ENCODE data around the gene ABL1.

ABL1 gene

GRCh38 chr9:130904070-130905044 lies 69.3 kb downstream of the ABL1 start:
- no peak for TF ChIP-seq CTCF (IDR thresholded peaks at IDR 0.05; ENCODE audit: borderline replicate concordance, insufficient read depth, low read depth, low read length)
- H3K4me3 ChIP-seq (ENCODE audit: low read depth, low read length): no peak overlapping the region

GRCh38 chr9:130905125-130905901 lies 70.3 kb downstream of the ABL1 start:
- TF ChIP-seq CTCF (IDR thresholded peaks at IDR 0.05; ENCODE audit: borderline replicate concordance, insufficient read depth, low read depth, low read length): no peak
- no peak overlapping the region for H3K4me3 ChIP-seq (ENCODE audit: low read depth, low read length)

- no peak overlapping the region for H3K4me3 ChIP-seq (ENCODE audit: low read depth, low read length)
- no peak for TF ChIP-seq CTCF (IDR thresholded peaks at IDR 0.05; ENCODE audit: borderline replicate concordance, insufficient read depth, low read depth, low read length)
Observed at GRCh38 chr9:130905902-130906734, 71.1 kb downstream of the ABL1 start.

GRCh38 chr9:130906735-130907416 lies 71.8 kb downstream of the ABL1 start:
- no peak overlapping the region for H3K4me3 ChIP-seq (ENCODE audit: low read depth, low read length)
- TF ChIP-seq CTCF (IDR thresholded peaks at IDR 0.05; ENCODE audit: borderline replicate concordance, insufficient read depth, low read depth, low read length): no peak

GRCh38 chr9:130908146-130908877 lies 73.3 kb downstream of the ABL1 start:
- no peak for TF ChIP-seq CTCF (IDR thresholded peaks at IDR 0.05; ENCODE audit: borderline replicate concordance, insufficient read depth, low read depth, low read length)
- no peak overlapping the region for H3K4me3 ChIP-seq (ENCODE audit: low read depth, low read length)
